ENCODE results near the gene CYTL1. TPM values are rescaled to one million over a fixed set of nuclear protein-coding genes. Genes with fewer than 3 reads are reported as not detected.
A peak's percentile ranks its signal among the peaks of the same experiment; 100 is the strongest.

Gene CYTL1
- total and polyA plus RNA-seq, 9 of the 15 experiments (the other 6 are each of a cell fraction or from before 2014, with no cell fraction given) = not detected

GRCh38 chr4:5003372-5003857 lies 15.8 kb downstream of the CYTL1 start (continued):
- peak; percentile 56; the same call in 1 of the 2 replicates for TF ChIP-seq ZNF592 (IDR thresholded peaks at IDR 0.05)
- peak; percentile 98 for TF ChIP-seq SMARCC2 (IDR thresholded peaks at IDR 0.05; ENCODE audit: low read depth)
- TF ChIP-seq XRCC3 (IDR thresholded peaks at IDR 0.05) = no peak
- TF ChIP-seq ELK1 (CRISPR knock-in tag; IDR thresholded peaks at IDR 0.05) = no peak
- peak; percentile 58; the same call in 1 of the 2 replicates for TF ChIP-seq TOE1 (IDR thresholded peaks at IDR 0.05; ENCODE audit: borderline replicate concordance)
- TF ChIP-seq TOE1 (CRISPR knock-in tag; IDR thresholded peaks at IDR 0.05; ENCODE audit: borderline replicate concordance, low read depth) = no peak
- peak; percentile 93 for TF ChIP-seq BCOR (IDR thresholded peaks at IDR 0.05)
- no peak for TF ChIP-seq ZSCAN32 (CRISPR knock-in tag; IDR thresholded peaks at IDR 0.05)
- peak; percentile 89 for TF ChIP-seq TFAP4 (CRISPR knock-in tag; IDR thresholded peaks at IDR 0.05; ENCODE audit: borderline replicate concordance)
- TF ChIP-seq CHD1 (IDR thresholded peaks at IDR 0.05; ENCODE audit: low read length) = no peak
- TF ChIP-seq SRSF7 (optimal IDR thresholded peaks at IDR 0.05; ENCODE audit: low read depth, low read length) = no peak
- TF ChIP-seq SUPT5H (IDR thresholded peaks at IDR 0.05) = no peak
- no peak for TF ChIP-seq IRF9 (tag; IDR thresholded peaks at IDR 0.05)
- peak; percentile 94 for TF ChIP-seq NCOA1 (IDR thresholded peaks at IDR 0.05; ENCODE audit: low read depth)
- peak; percentile 97 for TF ChIP-seq ZNF395 (CRISPR knock-in tag; IDR thresholded peaks at IDR 0.05)
- TF ChIP-seq MLX (CRISPR knock-in tag; conservative IDR thresholded peaks at IDR 0.05) = no peak
- peak; percentile 97 for TF ChIP-seq TARDBP (IDR thresholded peaks at IDR 0.05)
- peak; percentile 75 for TF ChIP-seq CREB3 (tag; conservative IDR thresholded peaks at IDR 0.05; ENCODE audit: low read depth)
